BE2C (cell line): ENCODE measurements around the gene RNF220.

ENCODE experiments used
- DNase-seq: peaks from one replicate; pipeline ENCODE4 v3.0.0-alpha.2; 2020
- H3K27me3 ChIP-seq: fragments of 250-450 bp; sonication (Bioruptor Pico); 2 replicates; pipeline ENCODE4 v1.5.1; 2020; ENCODE audit warnings: mild to moderate bottlenecking
- H3K36me3 ChIP-seq: fragments of 250-450 bp; sonication (Bioruptor Pico); 2 replicates; pipeline ENCODE4 v1.5.1; 2020; ENCODE audit warnings: mild to moderate bottlenecking
- H3K4me1 ChIP-seq: fragments of 250-450 bp; sonication (Bioruptor Pico); 2 replicates; pipeline ENCODE4 v1.5.1; 2020
- H3K4me3 ChIP-seq: 2 replicates; pipeline ENCODE4 v1.5.1; 2011; ENCODE audit warnings: low read depth, low read length
- H3K9me3 ChIP-seq: fragments of 250-450 bp; sonication (Bioruptor Pico); 2 replicates; pipeline ENCODE4 v1.5.1; 2020
- CTCF ChIP-seq: IDR thresholded peaks from 2 replicates; pipeline ENCODE4 v1.5.1; 2012; ENCODE audit warnings: mild to moderate bottlenecking, low read depth, low read length

Gene RNF220

DNA sequence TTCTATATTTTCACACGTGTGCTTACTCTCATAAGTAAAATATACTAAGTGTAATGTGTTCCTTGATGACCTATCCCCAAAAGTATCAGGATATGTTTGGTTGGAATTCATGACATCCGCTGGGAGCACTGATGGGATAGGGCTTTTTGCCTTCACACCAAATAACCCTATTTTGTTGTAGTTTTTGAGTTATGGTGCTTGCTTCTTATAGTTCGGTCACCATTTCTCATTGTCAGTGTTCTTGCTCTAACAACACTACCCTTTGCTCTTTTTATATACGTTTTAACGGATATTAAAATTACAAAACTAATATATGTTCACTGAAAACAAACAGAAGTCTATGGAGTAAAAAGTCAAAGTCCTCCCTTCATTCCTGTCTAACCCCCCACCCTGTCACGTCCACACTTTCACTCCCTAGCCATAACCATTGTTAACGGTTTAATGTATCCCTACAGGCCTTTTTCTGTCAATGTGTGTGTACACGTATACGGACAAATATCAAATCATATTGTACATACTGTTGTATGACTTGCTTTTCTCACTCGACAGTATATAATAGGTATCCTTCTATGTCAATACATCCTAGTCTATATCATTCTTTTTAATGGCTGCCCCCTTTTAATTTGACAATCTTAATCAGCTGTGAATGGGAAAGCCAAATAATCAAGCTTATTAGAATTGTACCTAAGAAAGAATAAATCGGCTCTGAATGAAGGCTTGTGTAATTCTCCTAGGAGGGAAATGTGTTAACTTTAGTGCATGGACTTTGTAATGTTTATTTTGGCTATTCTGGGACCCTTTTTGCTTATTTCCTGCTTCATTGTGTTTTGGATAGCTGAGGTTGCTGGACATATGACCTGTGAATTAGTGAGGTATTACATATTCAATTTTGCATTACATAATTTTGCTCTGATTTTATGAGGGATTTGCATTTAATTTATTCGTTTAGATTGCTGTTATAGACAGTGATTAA is 3.5 kb upstream of the RNF220 start:
- H3K9me3 ChIP-seq = no peaks in the 10 kb centered on the region
- TF ChIP-seq CTCF = no peak
- DNase-seq = no peak
- no peaks in the 10 kb centered on the region for H3K36me3 ChIP-seq
- H3K27me3 ChIP-seq = peaks cover 72% of the 10 kb centered on the region
- H3K4me3 ChIP-seq = no peak overlapping the region
- H3K4me1 ChIP-seq = no peaks in the 10 kb centered on the region

DNA sequence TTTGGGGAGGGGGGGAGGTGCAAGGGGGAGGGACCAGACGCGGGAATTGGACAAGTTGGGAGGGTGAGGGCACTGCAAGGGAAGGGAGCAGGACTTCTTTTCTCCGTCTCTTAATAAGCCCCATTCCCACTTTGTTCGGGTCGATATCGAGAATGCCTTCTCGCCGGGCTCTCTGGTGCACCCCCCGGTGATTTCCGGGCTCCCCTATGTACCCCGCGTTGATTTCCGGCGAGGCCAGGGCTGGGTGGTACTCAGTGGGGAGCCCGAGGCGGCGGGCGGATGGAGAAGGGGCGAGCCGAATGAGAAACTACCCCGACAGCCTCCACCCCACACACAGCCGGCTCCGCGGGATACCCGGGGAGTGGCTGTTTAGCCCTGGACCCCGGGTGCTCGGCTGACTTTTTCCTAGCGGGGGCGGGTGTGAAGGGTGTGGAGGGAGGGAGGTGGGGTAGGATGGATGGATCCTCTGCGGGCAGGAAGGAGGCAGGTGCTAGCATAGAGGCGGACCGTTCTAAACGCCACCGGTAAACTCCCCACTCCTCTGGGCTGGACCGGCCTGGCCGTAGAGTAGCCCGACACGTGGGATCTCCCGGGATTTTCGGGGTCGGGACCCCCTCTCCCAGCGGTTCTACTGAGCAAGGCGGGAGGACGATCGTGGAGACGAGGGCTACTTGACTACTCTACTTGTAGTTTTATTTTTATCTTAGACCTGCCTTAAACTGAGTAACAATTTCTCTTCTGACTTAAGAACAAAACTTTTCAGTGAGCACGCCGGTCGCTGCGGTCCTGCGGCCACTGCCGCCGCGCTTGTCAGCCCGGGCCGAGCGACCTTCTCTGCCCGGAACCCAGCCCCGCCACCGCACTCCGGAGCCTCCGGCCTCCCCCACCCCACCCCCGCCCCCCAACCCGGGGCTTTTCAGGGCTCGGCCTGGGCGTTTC is 1.0 kb downstream of the RNF220 start:
- H3K4me3 ChIP-seq = no peak overlapping the region
- H3K9me3 ChIP-seq = no peaks in the 10 kb centered on the region
- H3K4me1 ChIP-seq = no peaks in the 10 kb centered on the region
- no peak for DNase-seq
- no peak for TF ChIP-seq CTCF
- no peaks in the 10 kb centered on the region for H3K36me3 ChIP-seq
- peaks cover 85% of the 10 kb centered on the region for H3K27me3 ChIP-seq

GRCh38 chr1:44406737-44407429 is 1.8 kb downstream of the RNF220 start:
- DNase-seq = no peak
- Histone ChIP-seq H3K36me3 (no peaks in the 10 kb centered on the region), H3K27me3 (peaks cover 89% of the 10 kb centered on the region), H3K9me3 (no peaks in the 10 kb centered on the region), H3K4me3 (no peak overlapping the region), H3K4me1 (no peaks in the 10 kb centered on the region)
- TF ChIP-seq CTCF = no peak

- Histone ChIP-seq H3K4me1 (no peaks in the 10 kb centered on the region), H3K9me3 (no peaks in the 10 kb centered on the region), H3K4me3 (no peak overlapping the region), H3K36me3 (no peaks in the 10 kb centered on the region), H3K27me3 (peaks cover 89% of the 10 kb centered on the region)
- no peak for TF ChIP-seq CTCF
- no peak for DNase-seq
Observed at GRCh38 chr1:44407430-44408211, 2.6 kb downstream of the RNF220 start.

DNA sequence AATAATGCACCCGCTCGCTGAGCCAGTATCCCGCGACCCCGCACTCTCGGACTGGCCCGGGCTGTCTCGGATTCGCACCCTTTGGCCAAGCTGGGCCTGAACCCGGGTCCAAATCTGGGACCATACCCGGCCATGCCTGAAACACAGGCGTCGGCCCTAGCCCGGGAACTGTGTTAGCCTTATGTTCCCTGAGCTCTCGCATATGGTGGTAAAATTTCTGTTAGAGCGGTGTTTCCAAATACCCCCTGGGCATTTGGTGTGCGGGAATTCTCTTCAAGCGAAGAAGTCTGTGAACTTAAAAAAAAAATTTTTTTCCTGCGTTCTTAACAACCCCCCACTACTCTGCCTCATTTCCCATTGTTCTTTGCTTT is 3.1 kb downstream of the RNF220 start:
- no peak for DNase-seq
- Histone ChIP-seq H3K9me3 (no peaks in the 10 kb centered on the region), H3K36me3 (no peaks in the 10 kb centered on the region), H3K4me1 (no peaks in the 10 kb centered on the region), H3K27me3 (peaks cover 90% of the 10 kb centered on the region), H3K4me3 (no peak overlapping the region)
- TF ChIP-seq CTCF = no peak
